HL-60/S4 treated with retinoic acid at 250 ng/mL for 4 days and 3 days (cell line): Measurements from ENCODE around the gene HPSE2.

Experiments used
- in situ Hi-C: fragments of 300-500 bp; cut with MboI; formaldehyde crosslinking; loops from 2 replicates; pipeline ENCODE4 v1.7.0; 2022; ENCODE audit warnings: low sequenced_read_pairs

The HPSE2 gene

DNA sequence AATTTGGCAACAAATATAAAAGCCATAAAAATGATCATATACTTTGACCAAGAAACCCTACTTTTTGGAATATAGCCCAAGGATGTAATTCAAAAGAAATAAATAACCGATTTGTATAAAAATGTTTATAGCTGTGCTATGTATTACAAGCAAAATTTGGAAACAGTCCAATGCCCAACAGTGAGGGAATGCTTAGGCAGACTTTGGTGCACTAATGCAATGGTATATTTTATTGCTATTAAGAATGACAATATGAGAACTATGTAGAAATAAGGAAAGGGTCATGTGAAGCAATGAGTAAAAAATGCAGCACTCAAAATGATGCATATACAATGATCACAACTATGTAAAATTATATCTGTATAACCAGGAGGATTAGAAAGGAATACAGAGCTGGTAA is 515.1 kb downstream of the HPSE2 start:
- in situ Hi-C loops, result no loop called here

DNA sequence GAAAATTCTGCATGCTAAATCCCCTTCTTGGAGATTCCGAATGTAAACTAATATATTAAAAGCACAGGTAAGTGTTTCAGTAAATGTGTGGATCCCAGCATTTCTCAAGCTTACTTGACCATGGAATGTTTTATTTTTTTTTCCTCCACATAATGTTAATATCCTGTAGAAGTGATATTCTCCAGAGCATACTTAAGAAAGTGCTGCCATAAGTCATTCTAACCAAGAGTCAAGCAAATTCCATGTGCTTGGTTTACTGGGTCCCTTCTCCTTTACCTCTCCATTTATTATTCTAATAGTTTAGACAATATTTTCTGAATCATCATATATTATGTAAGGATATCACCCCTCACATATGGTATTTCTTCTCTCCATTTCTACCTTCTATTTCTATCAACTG is 522.1 kb downstream of the HPSE2 start:
- in situ Hi-C loops, result no loop called here

DNA sequence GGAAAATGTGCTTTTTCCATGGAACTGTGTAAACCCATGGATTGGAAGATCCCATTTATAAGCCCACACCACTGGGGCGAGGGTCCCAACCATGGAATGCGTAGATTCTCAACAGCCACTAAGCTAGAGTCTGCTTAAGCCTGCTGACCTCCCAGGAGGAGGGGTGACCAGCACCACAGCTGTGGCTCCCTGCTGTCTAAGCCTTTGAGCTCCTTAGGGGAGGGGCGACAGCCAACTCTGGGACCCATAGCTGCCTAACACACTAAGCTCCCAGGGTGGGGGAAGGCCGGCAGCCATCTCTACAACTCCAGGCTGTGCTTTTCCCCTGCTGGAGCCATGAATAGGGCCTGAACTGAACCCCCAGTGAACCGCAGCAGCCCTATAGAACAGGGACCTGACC is 539.1 kb downstream of the HPSE2 start:
- in situ Hi-C loops, result no loop called here

DNA sequence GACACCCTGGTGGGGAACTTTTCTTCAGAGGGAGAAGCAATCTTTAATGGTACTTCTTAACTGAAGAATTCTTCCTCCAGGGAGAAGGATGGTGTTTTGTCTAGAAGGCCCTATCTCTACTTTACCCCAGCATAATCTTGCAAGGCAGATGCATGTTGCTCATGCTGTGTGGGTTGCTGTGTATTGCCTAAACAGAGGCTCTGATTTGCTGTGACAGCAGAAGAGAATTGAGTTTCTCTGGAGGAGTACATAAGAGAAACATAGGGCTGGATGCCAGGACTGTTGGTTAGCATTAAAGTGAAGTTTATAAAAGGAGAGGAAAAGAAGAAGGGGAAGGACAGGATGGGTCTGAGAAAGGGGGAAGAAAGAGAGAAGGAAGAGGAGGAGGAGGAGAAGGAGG is 540.8 kb downstream of the HPSE2 start:
- in situ Hi-C loops, result no loop called here

DNA sequence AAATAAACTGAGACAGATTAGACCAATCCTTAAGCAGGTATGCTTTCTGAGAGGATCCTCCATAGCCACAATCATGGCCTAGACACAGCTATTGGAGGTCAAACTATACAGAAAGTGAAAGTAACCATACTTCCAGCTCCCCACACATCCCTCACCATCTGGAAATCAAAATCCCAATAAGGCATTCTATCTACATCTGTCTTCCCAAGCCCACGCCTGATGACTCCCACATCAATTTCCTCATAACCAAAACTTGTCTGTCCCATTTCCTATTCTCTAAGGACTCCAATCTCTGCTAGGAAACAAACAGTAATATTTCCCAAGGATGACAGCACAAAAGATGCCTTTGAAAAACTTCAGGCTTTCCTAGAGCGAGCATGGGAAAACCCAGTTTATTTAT is 541.6 kb downstream of the HPSE2 start:
- in situ Hi-C loops, result no loop called here

DNA sequence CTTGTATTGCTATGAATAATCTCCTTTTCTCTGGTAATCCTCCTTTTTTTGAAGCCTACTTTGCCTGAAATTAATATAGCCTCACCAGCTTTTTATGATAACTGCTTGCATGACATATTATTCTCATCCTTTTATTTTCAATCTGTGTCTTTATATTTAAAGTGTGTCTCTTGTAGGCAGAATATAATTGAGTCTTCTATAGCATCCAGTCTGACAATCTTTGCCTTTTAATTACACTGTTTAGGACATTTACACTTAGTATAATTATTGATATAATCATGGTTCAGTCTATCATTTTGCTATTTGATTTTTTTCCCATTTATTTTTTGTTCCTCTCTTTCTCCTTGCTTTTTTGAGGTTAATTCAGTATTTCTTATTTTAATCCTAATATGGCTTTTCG is 548.0 kb downstream of the HPSE2 start:
- in situ Hi-C loops, result no loop called here

GRCh38 chr10:98684019-98684899 is 551.4 kb downstream of the HPSE2 start:
- in situ Hi-C loops, result no loop called here

DNA sequence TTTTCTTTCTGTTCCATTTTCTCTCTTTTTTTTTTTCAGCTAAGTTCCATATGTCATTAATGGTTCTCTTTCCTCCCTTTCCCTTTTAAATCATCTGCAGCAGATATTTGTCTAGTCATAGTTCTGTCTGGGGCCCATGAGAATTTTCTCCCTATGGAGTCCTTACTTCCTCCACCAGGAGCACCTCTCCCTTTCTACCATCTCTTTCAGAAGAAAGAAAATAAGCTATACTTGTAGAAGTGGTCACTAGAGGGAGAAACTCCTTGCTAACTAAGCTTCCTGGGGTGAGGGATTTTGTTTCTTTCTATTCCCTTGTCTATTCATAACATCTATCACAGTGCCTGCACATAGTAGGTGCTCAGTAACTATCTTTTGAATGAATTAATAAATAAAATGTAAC is 558.8 kb downstream of the HPSE2 start:
- in situ Hi-C loops, result no loop called here

- in situ Hi-C loops, result no loop called here
Measured at GRCh38 chr10:98675902-98676301, 559.8 kb downstream of the HPSE2 start.

- in situ Hi-C loops, result no loop called here
Measured at GRCh38 chr10:98673171-98673782, 562.4 kb downstream of the HPSE2 start.

GRCh38 chr10:98667081-98667480 is 568.6 kb downstream of the HPSE2 start:
- in situ Hi-C loops, result no loop called here

GRCh38 chr10:98666276-98666675 is 569.4 kb downstream of the HPSE2 start:
- in situ Hi-C loops, result no loop called here

DNA sequence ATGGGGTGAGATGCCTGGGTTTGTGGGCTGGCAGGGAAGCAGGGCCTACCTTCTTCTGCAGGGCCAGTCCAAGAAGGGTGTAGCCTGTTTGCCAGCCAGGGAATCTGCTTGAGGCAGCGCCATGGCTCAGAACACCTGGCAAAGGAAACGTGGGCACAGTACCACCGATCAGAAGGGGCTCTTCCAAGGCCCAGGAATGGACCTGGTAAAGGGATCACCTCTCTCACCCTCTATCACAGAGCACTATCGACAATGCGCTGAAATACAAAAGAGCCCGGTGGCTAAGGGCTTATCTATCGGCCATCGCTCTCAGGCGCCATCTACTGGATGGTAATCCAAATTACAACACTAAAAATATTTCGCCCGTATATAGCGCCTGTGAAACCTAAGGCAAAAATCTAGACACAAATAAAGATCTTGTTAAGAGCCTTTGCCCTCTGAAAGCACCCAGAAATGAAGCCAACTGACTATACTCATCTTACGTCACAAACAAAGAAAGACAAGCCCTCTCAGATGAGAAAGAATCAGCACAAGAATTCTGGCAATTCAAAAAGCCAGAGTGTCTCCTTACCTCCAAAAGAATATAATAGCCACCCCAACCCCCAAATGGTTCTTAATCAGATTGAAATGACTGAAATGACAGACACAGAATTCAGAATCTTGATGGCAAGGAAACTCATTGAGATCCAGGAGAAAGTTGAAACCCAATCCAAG is 571.2 kb downstream of the HPSE2 start:
- in situ Hi-C loops, result no loop called here

DNA sequence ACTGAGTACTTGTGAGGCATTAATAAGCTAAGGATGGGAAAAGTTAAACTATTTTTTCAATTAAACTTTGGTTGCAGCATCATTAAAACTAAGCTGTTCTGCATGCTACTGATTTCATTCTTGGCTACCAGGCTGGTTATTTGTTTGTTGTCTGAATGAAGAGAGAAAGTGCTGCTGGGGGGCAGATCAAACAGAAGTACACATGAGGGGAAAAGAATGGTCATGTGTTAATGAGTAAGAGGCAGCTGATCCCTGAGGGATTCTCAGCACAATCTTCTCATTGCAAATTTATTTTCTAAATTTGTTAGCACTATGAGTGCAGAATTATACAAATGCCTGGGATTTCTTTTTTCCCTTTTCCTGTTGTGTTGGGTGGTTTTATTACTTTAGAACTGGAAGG is 575.7 kb downstream of the HPSE2 start:
- in situ Hi-C loops, result no loop called here

GRCh38 chr10:98655492-98655891 is 580.2 kb downstream of the HPSE2 start:
- in situ Hi-C loops, result no loop called here

DNA sequence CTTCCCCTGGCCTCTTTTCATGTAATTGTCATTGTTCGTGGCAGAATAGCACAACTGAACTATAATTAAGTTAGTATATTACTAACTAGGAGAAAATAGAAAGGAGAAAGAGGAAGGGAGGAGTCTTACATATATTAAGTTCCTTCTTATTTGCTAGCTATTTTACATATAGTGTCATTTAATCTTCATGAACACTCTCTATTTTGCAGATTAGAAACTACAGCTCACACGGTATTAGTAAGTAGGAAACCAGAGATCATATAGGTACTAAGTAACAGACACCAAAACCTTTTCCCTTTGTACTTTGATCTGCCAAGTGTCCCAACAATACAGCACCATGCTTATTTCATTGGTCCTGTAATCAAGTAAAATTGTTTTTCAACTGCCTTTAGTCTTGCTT is 586.5 kb downstream of the HPSE2 start:
- in situ Hi-C loops, result no loop called here

DNA sequence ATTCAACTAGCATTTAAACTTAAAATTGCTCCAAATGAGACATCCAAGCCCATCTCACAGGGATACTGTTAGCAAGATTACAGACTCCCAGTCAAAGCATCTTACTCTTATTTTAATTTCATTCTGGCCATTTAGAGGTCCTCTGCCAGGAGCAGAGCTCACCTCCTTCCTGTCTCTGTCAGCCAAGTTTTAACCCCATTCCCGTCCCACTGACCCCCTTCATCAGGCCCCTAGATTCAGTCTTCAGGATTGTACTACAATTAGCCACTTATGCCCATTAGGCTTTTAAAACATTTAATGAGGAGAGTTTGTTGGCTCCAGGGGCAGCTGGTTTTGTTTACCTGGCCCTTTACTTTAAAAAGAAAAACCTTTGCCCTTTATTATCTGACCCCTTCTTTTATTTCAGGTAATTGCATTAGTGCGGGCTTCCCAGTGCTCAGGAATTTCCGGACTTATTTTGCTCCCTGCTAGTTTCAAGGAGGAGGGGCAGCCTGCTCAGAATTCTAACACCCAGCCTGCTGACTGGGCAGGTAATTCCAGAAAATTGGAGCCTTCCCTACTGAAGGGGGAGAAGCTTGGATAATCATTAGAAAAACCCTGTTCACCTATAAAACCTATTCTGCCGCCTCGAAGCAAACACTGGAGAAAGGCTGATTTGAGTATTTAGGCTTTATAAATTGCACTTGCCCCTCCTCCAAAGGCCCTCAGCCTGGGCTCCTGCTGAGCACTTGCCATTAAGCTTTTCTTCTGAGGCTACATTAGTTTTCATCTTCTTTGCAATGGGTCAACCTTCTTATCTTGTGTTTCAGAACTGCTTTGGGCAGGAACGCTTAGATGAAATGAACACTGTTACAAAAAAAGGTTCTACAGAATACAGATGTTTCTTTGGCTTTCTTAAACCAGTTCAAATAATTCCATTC is 588.4 kb downstream of the HPSE2 start:
- in situ Hi-C loops, result no loop called here

DNA sequence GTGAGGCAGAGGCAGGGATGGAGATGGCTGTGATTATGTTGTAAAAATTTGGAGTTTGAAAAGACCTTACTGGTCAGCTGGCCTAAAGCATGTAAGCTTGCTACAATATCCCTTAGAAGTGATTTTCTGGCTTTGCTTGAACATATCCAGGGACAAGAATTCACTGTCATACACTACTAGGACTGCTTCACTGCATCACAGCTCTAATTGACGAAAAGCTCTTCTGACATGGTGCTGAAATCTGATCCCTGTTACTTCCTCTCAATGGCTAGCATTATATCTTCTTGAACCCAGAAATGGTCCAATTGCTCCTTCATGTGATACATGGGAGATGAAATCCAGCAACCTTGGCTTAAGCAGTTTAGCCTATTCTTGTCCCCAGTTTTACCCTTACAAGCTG is 591.2 kb downstream of the HPSE2 start:
- in situ Hi-C loops, result no loop called here

DNA sequence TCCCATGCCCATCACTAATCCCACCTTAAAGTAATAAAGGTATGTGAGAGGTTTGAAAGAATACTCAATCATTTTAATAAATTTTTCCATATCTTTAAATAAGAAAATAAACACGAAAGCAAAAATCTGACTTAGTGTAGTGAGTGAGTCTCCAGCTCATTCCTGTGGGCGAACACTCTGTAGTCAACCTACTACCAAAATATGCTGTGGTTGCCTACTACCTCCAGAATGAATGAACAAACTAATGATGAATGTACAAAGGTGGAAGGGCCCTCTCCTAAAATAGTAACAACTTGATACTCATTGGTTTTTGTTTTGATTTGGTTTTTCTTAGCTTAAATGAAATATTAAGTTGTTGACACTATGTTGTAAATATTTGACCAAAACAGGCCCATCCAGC is 593.4 kb downstream of the HPSE2 start:
- in situ Hi-C loops, result no loop called here

DNA sequence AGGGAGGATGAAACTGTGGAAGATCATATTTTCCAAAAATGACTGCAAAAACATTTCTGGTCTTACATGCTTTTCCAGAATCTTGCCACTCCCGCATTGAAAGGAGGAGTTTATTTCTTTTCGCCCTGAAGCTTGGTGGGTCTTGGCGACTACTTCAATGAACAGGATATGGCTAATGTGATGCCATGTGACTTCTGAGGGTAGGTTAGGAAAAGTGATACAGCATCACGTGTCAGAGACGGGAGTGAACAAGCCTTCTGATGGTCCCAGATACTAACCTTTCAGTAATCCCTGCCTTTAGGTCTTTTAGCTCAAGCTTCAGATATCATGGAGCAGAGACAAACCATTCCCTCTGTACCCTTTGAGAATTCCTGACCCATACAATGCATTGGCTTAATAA is 596.7 kb downstream of the HPSE2 start:
- in situ Hi-C loops, result no loop called here

GRCh38 chr10:98636921-98637329 is 598.7 kb downstream of the HPSE2 start:
- in situ Hi-C loops, result no loop called here
